Ovary (tissue), 9 donors: Measurements from ENCODE around the gene ZNF75A. TPM values are rescaled to one million over a fixed set of nuclear protein-coding genes. Genes with fewer than 3 reads are reported as not detected.
"Not testable (repeated sequence)": the region's sequence is repeated elsewhere in the genome, so short reads cannot be mapped to it uniquely, and the experiment has no call there.

Experiments
- DNase-seq, 5 donors: peaks; one replicate each; pipeline ENCODE4 v3.0.0-alpha.2; 2019 to 2020
- H3K27ac ChIP-seq, 2 donors: fragments of 200-600 bp; one replicate each; pipeline versions ENCODE4 v1.5.1 to v1.8.0; 2019 to 2022
- H3K27me3 ChIP-seq: fragments of 200-600 bp; one replicate; pipeline ENCODE4 v1.8.0; 2022
- H3K36me3 ChIP-seq: fragments of 200-600 bp; sonication (generic); one replicate; pipeline ENCODE4 v1.5.1; 2019
- H3K4me1 ChIP-seq: one replicate; pipeline ENCODE4 v1.8.1; 2013; ENCODE audit warnings: mild to moderate bottlenecking, moderate library complexity; ENCODE audit not compliant: insufficient read depth
- H3K4me3 ChIP-seq: fragments of 200-600 bp; sonication (generic); one replicate; pipeline ENCODE4 v1.5.1; 2017
- H3K9me3 ChIP-seq, 2 donors: fragments of 200-600 bp in 1 of 2; sonication (generic) in 1 of 2; one replicate each; pipeline versions ENCODE4 v1.5.1 to v1.8.1; 2013 to 2019; ENCODE audit warnings: mild to moderate bottlenecking in 1 of 2, moderate library complexity in 1 of 2
- CTCF ChIP-seq, 3 donors: fragments of 450-650 bp in 2 of 3; fragments of 200-600 bp in 1 of 3; IDR thresholded peaks; one replicate each; pipeline versions ENCODE4 v1.5.1 to v1.8.0; 2016 to 2022; ENCODE audit warnings: antibody characterized with exemption in 3 of 3, mild to moderate bottlenecking in 1 of 3
- EP300 ChIP-seq: sonication (generic); formaldehyde crosslinking; IDR thresholded peaks from one replicate; pipeline ENCODE4 v1.6.1; 2017; ENCODE audit warnings: antibody characterized with exemption
- POLR2A ChIP-seq: fragments of 450-650 bp; IDR thresholded peaks from one replicate; pipeline ENCODE4 v1.6.1; 2017; ENCODE audit warnings: antibody characterized with exemption, mild to moderate bottlenecking, moderate library complexity
- WGBS, 3 donors: extraction: QIAGEN DNeasy Blood & Tissue Kit in 1 of 3; methylation state at CpG; one replicate each; pipeline versions ENCODE4 v1.1.5 to v1.1.7; 2013 to 2017; 5-methylcytosine and 5-hydroxymethylcytosine counted together
- intact Hi-C, 4 donors: fragments of 100-400 bp; cut with DNase I; formaldehyde crosslinking; loops; one replicate each; pipeline versions ENCODE4 v1.11.0 to v1.15.1; 2022 to 2023
- polyA plus RNA-seq, 2 donors: library from polyadenylated mRNA; stranded (reverse); fragments of 200-250 nt in 1 of 2; fragments of 350-450 nt in 1 of 2; fragmentation: Illumina TruSeq in 1 of 2; extraction: RNeasy Lipid Tissue Mini Kit (QIAGEN cat#74804) in 1 of 2; gene quantifications; one replicate each; pipeline ENCODE4 v1.2.3, GENCODE V29; 2013 to 2014
- total RNA-seq, 7 donors: library from RNA; depleted of rRNA in 2 of 7; stranded (reverse); fragments of >200 nt in 2 of 7; fragmentation: NEBNext Ultra II Directional in 3 of 7; extraction: Animal tissue kit (Norgen Biotek cat#: 25700) in 3 of 7; gene quantifications; one replicate each; pipeline versions ENCODE4 v1.1.0 to v1.2.4, GENCODE V29; 2016 to 2023
- donor health status: DM: no; HTN: no; CAD: no; lungs with moderate emphysema.
- donor health status: DM: no; HTN: no; CAD: no.
- donor health status: Bipolar disorder and iron deficiency.
- donor health status: DM: yes; HTN: yes; CAD: no.
- donor health status: DM: no; HTN: no; CAD: no.
- donor health status: DM: yes; HTN: yes; CAD: no.

ZNF75A gene
- total and polyA plus RNA-seq, 9 donors: 17.5 to 50.1 (median 33.3) TPM

DNA sequence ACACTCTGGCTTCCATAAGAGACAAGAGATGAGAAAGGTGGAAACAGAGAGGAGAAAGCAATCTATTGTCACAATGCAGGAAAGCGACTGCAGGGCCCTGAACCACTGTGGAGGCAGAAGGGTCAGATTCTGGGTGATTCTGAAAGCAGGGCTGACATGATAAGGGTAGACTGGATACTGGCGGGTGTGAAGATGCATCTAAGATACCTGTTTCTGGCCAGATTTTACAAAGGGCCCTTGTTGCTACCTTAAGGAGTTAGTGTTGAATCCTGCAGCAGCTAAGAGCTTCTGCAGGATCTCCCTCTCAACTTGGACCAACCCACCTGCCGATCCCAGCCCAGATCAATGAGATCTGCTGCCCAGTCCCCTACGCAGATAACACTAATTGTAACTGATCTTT is 42.8 kb upstream of the ZNF75A start:
- no peak overlapping the region for H3K27ac ChIP-seq
- WGBS, 3 donors: 89 to 90% (median 89%) methylated on average over 4 of the region's 4 CpGs

DNA sequence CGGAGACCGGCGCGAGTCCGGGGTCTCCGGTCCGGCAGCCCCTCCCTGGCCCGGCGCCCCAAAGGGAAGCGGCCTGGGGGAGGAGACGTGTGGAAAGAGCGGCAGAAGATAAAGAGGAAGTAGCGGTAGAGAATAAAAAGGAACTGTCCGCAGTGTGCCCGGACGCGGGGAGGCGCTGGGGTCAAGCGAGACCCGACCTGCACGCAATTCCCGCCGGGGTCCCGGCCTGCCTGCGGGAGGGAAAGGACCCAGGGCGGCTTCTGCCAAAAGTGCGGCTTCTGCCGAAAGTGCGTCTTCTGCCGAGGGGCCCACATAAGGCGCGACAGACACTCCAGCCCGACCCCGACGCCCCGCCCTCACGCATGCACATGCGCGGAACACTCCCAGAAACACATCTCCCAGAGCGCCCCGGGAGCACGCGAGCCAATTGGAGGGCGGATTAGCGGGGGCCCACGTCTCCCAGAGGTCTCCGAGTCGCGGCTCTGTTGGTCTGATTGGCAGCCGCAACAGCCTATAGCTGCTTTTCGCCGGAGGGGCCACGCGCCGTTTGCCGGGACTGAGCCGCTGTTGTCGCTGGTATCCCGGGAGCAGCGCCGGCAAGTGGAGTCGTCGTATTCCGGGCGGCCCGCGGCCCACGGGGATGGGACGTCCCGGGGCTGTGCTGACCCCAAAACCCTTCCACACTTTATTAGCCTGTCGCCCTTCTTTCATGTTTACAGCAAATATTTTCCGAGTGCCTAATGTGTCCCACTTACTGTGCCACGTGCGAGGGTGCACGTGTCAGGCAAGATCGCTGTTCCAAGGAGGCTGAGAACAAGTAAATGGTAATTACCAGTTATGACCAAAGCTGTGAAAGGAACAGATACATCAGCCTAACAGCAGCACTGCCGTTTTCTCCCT is 40.9 kb upstream of the ZNF75A start:
- intact Hi-C loops: no loop called here
- H3K9me3 ChIP-seq: no peaks in the 10 kb centered on the region
- peak; percentile 97 to 99 (median 98) for DNase-seq
- WGBS, 3 donors: 1 to 3% (median 2%) methylated on average over 76 to 77 of the region's 77 CpGs
- H3K27me3 ChIP-seq: no peaks in the 10 kb centered on the region
- no peak for TF ChIP-seq EP300
- peak; percentile 88 for TF ChIP-seq POLR2A
- peak in 2 of 3 donors; percentile 25 to 26 for TF ChIP-seq CTCF (IDR thresholded peaks at IDR 0.05)
- peak overlapping the region; percentile 93 to 94 for H3K27ac ChIP-seq
- H3K36me3 ChIP-seq: no peaks in the 10 kb centered on the region
- H3K4me1 ChIP-seq: no peaks in the 10 kb centered on the region
- H3K4me3 ChIP-seq: peak overlapping the region; percentile 95

More for the DNA sequence above, 42.8 kb upstream of the ZNF75A start:
- Histone ChIP-seq H3K4me3 (no peak overlapping the region), H3K27me3 (no peaks in the 10 kb centered on the region), H3K36me3 (no peaks in the 10 kb centered on the region), H3K9me3 (no peaks in the 10 kb centered on the region), H3K4me1 (no peaks in the 10 kb centered on the region)
- intact Hi-C loops: no loop called here
- no peak for TF ChIP-seq POLR2A
- no peak for TF ChIP-seq CTCF (IDR thresholded peaks at IDR 0.05)
- no peak for TF ChIP-seq EP300
- no peak for DNase-seq

GRCh38 chr16:3266873-3267537 is 38.3 kb upstream of the ZNF75A start:
- Histone ChIP-seq H3K4me1 (no peaks in the 10 kb centered on the region), H3K36me3 (no peaks in the 10 kb centered on the region), H3K9me3 (no peaks in the 10 kb centered on the region), H3K27ac (no peak overlapping the region), H3K27me3 (no peaks in the 10 kb centered on the region), H3K4me3 (no peak overlapping the region)
- WGBS, 3 donors: 39 to 59% (median 42%) methylated on average over 5 of the region's 5 CpGs
- TF ChIP-seq CTCF (IDR thresholded peaks at IDR 0.05) (no peak), EP300 (no peak)
- intact Hi-C loops: no loop called here
- no peak for DNase-seq

- Histone ChIP-seq H3K27me3 (no peaks in the 10 kb centered on the region), H3K36me3 (no peaks in the 10 kb centered on the region), H3K27ac (no peak overlapping the region), H3K4me3 (no peak overlapping the region), H3K4me1 (no peaks in the 10 kb centered on the region), H3K9me3 (no peaks in the 10 kb centered on the region)
- WGBS, 3 donors: 44 to 76% (median 58%) methylated on average over 1 of the region's 1 CpG
- intact Hi-C loops: no loop called here
- TF ChIP-seq EP300 (no peak), CTCF (IDR thresholded peaks at IDR 0.05) (no peak), POLR2A (no peak)
- DNase-seq: no peak
These were observed 37.0 kb upstream of the ZNF75A start for GRCh38 chr16:3268294-3268693.

DNA sequence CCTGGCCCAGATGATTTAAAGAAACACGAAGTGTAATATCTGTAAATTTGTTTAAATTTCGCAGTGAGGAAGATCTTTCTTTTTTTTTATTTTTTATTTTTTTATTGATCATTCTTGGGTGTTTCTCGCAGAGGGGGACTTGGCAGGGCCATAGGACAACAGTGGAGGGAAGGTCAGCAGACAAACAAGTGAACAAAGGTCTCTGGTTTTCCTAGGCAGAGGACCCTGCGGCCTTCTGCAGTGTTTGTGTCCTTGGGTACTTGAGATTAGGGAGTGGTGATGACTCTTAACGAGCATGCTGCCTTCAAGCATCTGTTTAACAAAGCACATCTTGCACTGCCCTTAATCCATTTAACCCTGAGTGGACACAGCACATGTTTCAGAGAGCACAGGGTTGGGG is 34.6 kb upstream of the ZNF75A start:
- H3K27ac ChIP-seq, H3K27me3 ChIP-seq, DNase-seq, H3K36me3 ChIP-seq, H3K9me3 ChIP-seq, H3K4me1 ChIP-seq, H3K4me3 ChIP-seq, intact Hi-C loops: not testable (repeated sequence)
- 51 to 63% (median 55%) methylated on average over 5 of the region's 5 CpGs for WGBS, 3 donors

DNA sequence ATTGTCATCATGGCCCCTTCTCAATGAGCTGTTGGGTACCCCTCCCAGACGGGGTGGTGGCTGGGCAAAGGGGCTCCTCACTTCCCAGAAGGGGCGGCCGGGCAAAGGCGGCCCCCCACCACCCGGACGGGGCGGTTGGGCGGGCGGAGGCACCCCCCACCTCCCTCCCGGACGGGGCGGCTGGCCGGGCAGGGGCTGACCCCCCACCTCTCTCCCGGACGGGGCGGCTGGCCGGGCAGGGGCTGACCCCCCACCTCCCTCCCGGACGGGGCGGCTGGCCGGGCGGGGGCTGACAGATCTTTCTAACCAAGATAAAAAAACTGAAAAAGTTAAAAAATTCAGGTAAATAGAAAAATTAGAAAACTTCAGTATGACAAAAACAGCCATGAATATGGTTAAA is 34.0 kb upstream of the ZNF75A start:
- DNase-seq, H3K9me3 ChIP-seq, H3K36me3 ChIP-seq, H3K4me3 ChIP-seq, H3K27ac ChIP-seq, intact Hi-C loops, H3K27me3 ChIP-seq, H3K4me1 ChIP-seq: not testable (repeated sequence)
- 89 to 93% (median 91%) methylated on average over 22 of the region's 22 CpGs for WGBS, 3 donors
